Keratinocyte (primary cell): Measurements from ENCODE around the gene CSNK1A1.
"Not testable (repeated sequence)": the region's sequence is repeated elsewhere in the genome, so short reads cannot be mapped to it uniquely, and the experiment has no call there.

Experiments
- CTCF ChIP-seq, 3 experiments: IDR thresholded peaks in 1 of 3; conservative IDR thresholded peaks in 1 of 3; optimal IDR thresholded peaks in 1 of 3; 2 replicates in 2 of 3; 3 replicates in 1 of 3; pipeline versions ENCODE3 to v1.5.1; 2011; ENCODE audit warnings: low read length in 3 of 3, mild to moderate bottlenecking in 3 of 3, moderate library complexity in 2 of 3, control low read depth in 1 of 3, inconsistent platforms in 1 of 3; ENCODE audit not compliant: insufficient read depth in 2 of 3; ENCODE audit errors: extremely low read depth in 1 of 3
- EZH2 ChIP-seq: IDR thresholded peaks from one replicate; pipeline ENCODE4 v1.6.1; 2012; ENCODE audit warnings: inconsistent platforms, mild to moderate bottlenecking, low read length, moderate library complexity

- not testable (repeated sequence) for TF ChIP-seq EZH2; CTCF (optimal IDR thresholded peaks at IDR 0.05 in 1 of 3, IDR thresholded peaks at IDR 0.05 in 1 of 3, conservative IDR thresholded peaks at IDR 0.05 in 1 of 3; ENCODE audit: extremely low read depth in 1 of 3, insufficient read depth in 2 of 3, low read length in 3 of 3)
Measured at GRCh38 chr5:149461907-149462306, 89.3 kb downstream of the CSNK1A1 start.
